Calu3 (cell line): ENCODE results near the gene ZBTB7B. TPM values are rescaled to one million over a fixed set of nuclear protein-coding genes. Genes with fewer than 3 reads are reported as not detected.
"Not testable (repeated sequence)": the region's sequence is repeated elsewhere in the genome, so short reads cannot be mapped to it uniquely, and the experiment has no call there.

Experiments
- BruUV-seq: library from RNA; stranded (reverse); fragments of 400-500 nt; replicated peaks from 2 replicates; lab custom pipeline; 2021; lab: Mats Ljungman, UMichigan
- CTCF ChIA-PET: fragments of 300-600 bp; sonication (Branson Sonifier 250); formaldehyde crosslinking; loops from one replicate; lab custom pipeline; 2022; ENCODE audit warnings: antibody characterized with exemption; lab: Charles Lee
- DNase-seq: peaks from one replicate; pipeline ENCODE4 v3.0.0; 2022
- H3K27ac Mint-ChIP-seq: one replicate; pipeline ENCODE4 v1.8.0; 2022; ENCODE audit warnings: mixed read lengths; ENCODE audit not compliant: unreplicated experiment
- H3K27me3 Mint-ChIP-seq: one replicate; pipeline ENCODE4 v1.8.0; 2022; ENCODE audit warnings: mixed read lengths; ENCODE audit not compliant: unreplicated experiment
- H3K36me3 Mint-ChIP-seq: one replicate; pipeline ENCODE4 v1.8.0; 2022; ENCODE audit warnings: mild to moderate bottlenecking, moderate library complexity, mixed read lengths; ENCODE audit not compliant: insufficient read depth, unreplicated experiment
- H3K4me1 Mint-ChIP-seq: one replicate; pipeline ENCODE4 v1.8.0; 2022; ENCODE audit warnings: mild to moderate bottlenecking, low read depth, mixed read lengths; ENCODE audit not compliant: unreplicated experiment
- H3K4me3 Mint-ChIP-seq: one replicate; pipeline ENCODE4 v1.8.0; 2022; ENCODE audit warnings: mild to moderate bottlenecking, low read depth, moderate library complexity, mixed read lengths; ENCODE audit not compliant: unreplicated experiment
- H3K9me3 Mint-ChIP-seq: one replicate; pipeline ENCODE4 v1.8.0; 2022; ENCODE audit warnings: low read depth, mixed read lengths; ENCODE audit not compliant: unreplicated experiment
- intact Hi-C: fragments of 100-400 bp; cut with micrococcal nuclease; formaldehyde crosslinking; loops from one replicate; pipeline ENCODE4 v1.10.0; 2022; ENCODE audit not compliant: unreplicated experiment
- total RNA-seq: library from RNA; stranded (reverse); gene quantifications from 2 replicates; pipeline ENCODE4 v1.2.3, GENCODE V29; 2022
- TF ChIP-seq, protein P1 (sequence below): fragments of 200-600 bp; IDR thresholded peaks from one replicate; pipeline ENCODE4 v1.8.0; 2022; ENCODE audit warnings: antibody characterized with exemption; ENCODE audit not compliant: unreplicated experiment

Gene ZBTB7B
- total RNA-seq, 1 experiment from 2014 or later, result 64.7 TPM

GRCh38 chr1:154982341-154982740, 20.3 kb upstream of the ZBTB7B start:
- DNase-seq, result no peak
- CTCF ChIA-PET, result interaction anchor here (2.8 kb wide), 1 partner anchor 17 kb away, joined by 11 read pairs; no protein-coding TSS in a partner anchor
- no peaks in the 10 kb centered on the region for H3K27me3 Mint-ChIP-seq
- TF ChIP-seq, protein P1, sequence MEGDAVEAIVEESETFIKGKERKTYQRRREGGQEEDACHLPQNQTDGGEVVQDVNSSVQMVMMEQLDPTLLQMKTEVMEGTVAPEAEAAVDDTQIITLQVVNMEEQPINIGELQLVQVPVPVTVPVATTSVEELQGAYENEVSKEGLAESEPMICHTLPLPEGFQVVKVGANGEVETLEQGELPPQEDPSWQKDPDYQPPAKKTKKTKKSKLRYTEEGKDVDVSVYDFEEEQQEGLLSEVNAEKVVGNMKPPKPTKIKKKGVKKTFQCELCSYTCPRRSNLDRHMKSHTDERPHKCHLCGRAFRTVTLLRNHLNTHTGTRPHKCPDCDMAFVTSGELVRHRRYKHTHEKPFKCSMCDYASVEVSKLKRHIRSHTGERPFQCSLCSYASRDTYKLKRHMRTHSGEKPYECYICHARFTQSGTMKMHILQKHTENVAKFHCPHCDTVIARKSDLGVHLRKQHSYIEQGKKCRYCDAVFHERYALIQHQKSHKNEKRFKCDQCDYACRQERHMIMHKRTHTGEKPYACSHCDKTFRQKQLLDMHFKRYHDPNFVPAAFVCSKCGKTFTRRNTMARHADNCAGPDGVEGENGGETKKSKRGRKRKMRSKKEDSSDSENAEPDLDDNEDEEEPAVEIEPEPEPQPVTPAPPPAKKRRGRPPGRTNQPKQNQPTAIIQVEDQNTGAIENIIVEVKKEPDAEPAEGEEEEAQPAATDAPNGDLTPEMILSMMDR, result no peak
- peaks cover 7% of the 10 kb centered on the region for H3K4me1 Mint-ChIP-seq
- H3K27ac Mint-ChIP-seq, result no peak overlapping the region
- no TSS peak for BruUV-seq
- H3K36me3 Mint-ChIP-seq, result peaks cover 36% of the 10 kb centered on the region
- no peaks in the 10 kb centered on the region for H3K9me3 Mint-ChIP-seq
- intact Hi-C loops, result no loop called here
- no peak overlapping the region for H3K4me3 Mint-ChIP-seq

- Mint-ChIP-seq H3K4me1 (peaks cover 7% of the 10 kb centered on the region), H3K4me3 (no peak within 1 kb of the TSS), H3K27ac (no peak within 1 kb of the TSS), H3K36me3 (peaks cover 36% of the 10 kb centered on the region), H3K9me3 (no peaks in the 10 kb centered on the region), H3K27me3 (no peaks in the 10 kb centered on the region)
- CTCF ChIA-PET, result interaction anchor here (0.6 to 2.8 kb wide), 7 partner anchors 9 to 78 kb away, joined by 4 to 11 read pairs (median 6); partner anchors contain the start of genes LENEP and PBXIP1
- peak; percentile 99 for DNase-seq
- TF ChIP-seq, protein P1, result no peak
- BruUV-seq, result no TSS peak
- intact Hi-C loops, result no loop called here
Measured at GRCh38 chr1:154982897-154983648, 19.5 kb upstream of the ZBTB7B start, which contains the start of gene FLAD1. Gene FLAD1 (plus strand): TSS chr1:154983344. CDS start chr1:154983695, 351 bp downstream.

DNA sequence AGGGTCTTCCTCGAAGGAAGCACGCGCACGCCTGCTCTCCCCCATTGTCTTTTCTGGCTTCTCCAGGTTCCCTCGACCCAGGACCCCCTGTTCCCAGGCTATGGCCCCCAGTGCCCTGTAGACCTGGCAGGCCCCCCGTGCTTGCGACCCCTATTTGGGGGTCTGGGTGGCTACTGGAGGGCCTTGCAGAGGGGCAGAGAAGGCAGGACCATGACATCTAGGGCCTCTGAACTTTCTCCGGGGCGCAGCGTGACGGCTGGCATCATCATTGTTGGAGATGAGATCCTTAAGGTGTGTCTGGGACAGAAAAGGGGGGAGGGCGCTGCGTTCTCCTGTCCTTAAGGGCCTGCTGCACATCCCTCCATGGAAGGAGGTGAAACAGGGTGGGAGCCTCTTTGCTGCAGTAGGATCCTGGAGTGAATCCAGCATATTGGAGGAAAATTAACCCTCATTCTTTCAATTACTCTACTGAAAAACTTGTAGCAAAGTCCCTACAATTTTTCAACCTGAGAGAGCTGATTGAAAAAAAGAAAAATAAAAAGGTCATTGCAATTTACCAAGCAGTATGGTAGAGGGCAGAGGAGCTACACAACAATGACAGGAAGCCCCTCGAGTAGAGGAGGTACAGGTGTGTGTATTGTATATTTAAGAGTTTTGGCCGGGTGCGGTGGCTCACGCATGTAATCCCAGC, 18.7 kb upstream of the ZBTB7B start:
- H3K27me3 Mint-ChIP-seq, result no peaks in the 10 kb centered on the region
- BruUV-seq, result no TSS peak
- TF ChIP-seq, protein P1, result no peak
- peaks cover 7% of the 10 kb centered on the region for H3K4me1 Mint-ChIP-seq
- intact Hi-C loops, result no loop called here
- H3K36me3 Mint-ChIP-seq, result peaks cover 38% of the 10 kb centered on the region
- no peak overlapping the region for H3K4me3 Mint-ChIP-seq
- CTCF ChIA-PET, result interaction anchor here (0.6 to 2.8 kb wide), 8 partner anchors 8 to 77 kb away, joined by 4 to 11 read pairs (median 6); partner anchors contain the start of genes LENEP and PBXIP1
- no peaks in the 10 kb centered on the region for H3K9me3 Mint-ChIP-seq
- no peak overlapping the region for H3K27ac Mint-ChIP-seq
- no peak for DNase-seq

DNA sequence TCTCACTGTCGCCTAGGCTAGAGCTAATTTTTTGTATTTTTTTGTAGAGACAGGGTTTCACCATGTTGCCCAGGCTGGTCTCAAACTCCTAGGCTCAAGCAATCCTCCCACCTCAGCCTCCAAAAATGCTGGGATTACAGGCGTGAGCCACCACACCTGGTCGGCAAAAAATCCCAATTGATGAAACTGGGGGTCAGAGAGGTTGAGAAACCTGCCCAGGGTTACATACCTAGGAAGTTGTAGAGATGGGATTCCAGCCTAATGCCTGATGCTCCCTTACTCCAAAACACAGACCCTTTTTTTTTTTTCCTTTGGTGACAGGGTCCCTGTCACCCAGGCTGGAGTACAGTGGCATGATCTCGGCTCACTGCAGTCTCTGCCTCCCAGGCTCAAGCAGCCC, 15.9 kb upstream of the ZBTB7B start:
- H3K4me1 Mint-ChIP-seq, intact Hi-C loops, H3K9me3 Mint-ChIP-seq, H3K4me3 Mint-ChIP-seq, DNase-seq, H3K27me3 Mint-ChIP-seq, CTCF ChIA-PET, BruUV-seq, H3K27ac Mint-ChIP-seq: not testable (repeated sequence)
- peaks cover 21% of the 10 kb centered on the region for H3K36me3 Mint-ChIP-seq
